ENCODE data around the gene BACH2. TPM values are rescaled to one million over a fixed set of nuclear protein-coding genes. Genes with fewer than 3 reads are reported as not detected.
"Not testable (repeated sequence)": the region's sequence is repeated elsewhere in the genome, so short reads cannot be mapped to it uniquely, and the experiment has no call there.

BACH2 gene
- total RNA-seq, 1 donor from 2014 or later, result 2.8 TPM

DNA sequence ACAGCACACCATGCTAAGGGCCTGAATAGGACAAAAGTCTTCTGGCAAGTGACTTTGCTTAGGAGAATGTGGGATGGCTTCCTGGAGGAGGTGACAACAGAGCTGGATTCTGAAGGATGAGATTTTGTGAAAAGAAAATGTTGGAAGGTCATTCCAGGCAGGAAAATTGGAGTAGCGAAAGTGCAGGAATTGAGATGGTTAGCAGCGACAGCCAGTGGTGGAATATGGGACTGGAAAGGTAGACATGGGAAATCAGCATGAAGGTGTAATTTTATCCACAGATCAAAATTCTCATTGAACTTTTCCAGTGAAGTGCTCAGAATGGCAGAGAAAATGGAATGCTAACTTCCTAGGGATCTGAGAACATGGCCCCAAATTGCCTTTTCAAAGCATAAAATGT, 5.7 kb upstream of the BACH2 start:
- DNase-seq (ENCODE audit: low read depth in 2 of 2), result peak in 1 of 2 donors; percentile 52

DNA sequence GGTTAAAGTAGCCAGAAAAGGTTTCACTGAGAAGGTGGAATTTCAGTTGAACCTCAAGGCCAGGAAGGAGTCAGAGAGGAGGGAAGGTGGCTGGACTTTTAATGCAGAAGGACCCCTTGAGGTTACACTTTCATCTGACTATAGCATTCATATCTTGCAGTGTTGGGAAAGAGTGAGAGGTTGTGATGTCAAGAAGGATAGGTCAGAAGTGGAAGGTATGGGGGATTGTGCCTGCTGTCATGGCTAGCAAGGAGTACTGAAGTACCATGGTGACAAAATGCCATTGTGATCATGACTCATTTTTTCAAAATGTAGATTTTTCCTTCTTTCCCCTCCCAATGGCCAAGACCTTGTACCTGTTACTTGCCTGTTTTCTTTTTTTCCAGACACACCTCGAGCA, 5.2 kb upstream of the BACH2 start:
- no peak for DNase-seq (ENCODE audit: low read depth in 2 of 2)

DNA sequence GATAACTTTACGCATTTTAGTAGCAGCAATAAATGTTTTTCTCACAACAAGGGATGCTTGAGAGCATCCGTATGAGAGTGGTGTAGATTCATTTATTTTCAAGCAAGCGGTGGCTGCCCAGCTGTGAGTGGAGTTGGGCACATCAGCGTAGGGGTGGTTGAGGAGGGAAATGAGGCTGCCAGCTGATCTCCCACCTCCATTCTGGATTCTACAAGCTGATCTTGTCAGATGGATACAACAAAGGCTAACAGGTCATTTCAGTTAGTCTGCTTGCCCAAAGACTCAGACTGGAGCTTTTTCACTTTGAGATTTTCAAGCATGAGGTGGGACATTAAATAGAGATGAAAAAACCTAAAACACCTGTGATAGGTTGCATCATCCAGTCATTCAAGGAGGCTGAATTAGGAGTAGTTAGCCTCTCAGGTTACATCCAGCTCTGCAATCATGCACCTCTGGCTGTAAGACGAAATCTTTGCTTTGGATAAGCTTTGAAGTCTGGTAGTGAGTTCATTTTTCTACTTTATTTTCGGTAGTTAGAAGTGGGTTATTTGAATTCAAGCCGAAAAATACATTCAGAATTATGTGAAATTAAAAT, 1.9 kb upstream of the BACH2 start:
- DNase-seq (ENCODE audit: low read depth in 2 of 2), result no peak

DNA sequence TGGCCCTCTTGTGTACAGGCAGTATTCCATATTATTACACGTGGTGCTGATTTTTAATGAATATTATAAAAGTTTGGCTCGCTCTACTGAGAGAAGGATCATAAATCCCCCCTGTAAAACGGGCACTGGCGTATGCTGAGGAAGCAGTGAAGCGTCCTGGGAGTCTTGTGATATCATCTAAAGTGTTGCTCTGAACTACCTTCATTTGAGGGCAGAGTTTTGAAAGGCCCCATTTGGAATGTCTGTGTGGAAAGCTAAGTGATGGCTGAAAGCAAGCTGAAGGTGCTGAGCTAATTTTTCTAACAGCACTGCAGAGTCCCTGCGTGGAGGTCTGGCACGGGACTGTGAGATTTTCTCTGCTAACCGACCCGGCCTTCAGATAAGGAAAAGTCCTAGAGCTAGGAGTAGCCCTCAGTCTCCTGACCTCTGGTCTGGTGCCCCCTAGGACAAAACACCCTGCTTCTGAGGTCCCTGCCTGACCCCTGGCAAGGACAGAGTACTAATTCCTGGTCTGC, 1.3 kb upstream of the BACH2 start:
- DNase-seq (ENCODE audit: low read depth in 2 of 2), result no peak

DNA sequence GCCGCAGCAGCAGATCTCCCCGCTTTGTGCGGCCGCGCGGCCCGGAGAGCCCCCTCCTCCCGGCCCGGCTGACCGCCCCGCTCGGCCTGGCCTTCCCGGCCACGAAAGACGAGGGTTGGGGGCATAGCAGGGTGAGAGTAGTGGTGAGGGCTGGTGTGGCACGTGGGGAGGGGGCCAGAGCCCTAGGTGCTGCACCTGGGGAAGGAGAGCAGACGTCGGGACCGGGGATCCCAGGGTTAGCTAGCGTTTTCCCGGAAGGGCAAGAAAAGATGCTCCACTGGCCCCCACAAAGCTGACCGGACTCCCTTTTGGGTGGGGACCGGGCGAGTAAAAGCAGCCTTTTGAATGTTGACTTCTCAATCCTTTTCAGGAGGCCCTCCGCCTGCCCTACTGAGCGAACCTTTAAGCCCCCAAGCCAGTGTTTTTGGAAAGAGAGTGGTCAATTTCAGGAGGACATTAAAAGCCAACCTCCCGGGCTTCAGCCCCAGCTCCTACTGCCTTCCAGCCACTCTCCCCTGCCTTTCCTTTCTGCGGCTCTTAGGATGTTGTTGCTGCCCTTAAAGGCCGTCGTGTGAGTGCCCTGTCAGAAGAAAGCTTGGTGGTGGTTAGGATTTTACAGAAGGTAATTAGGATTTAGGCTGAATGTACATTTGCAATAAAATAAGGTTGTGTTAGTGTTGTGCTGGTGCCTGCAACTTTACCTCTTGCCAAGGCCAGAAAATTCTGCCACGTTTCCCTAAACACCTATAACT, 648 bp upstream of the BACH2 start:
- no peak for DNase-seq (ENCODE audit: low read depth in 2 of 2)

DNA sequence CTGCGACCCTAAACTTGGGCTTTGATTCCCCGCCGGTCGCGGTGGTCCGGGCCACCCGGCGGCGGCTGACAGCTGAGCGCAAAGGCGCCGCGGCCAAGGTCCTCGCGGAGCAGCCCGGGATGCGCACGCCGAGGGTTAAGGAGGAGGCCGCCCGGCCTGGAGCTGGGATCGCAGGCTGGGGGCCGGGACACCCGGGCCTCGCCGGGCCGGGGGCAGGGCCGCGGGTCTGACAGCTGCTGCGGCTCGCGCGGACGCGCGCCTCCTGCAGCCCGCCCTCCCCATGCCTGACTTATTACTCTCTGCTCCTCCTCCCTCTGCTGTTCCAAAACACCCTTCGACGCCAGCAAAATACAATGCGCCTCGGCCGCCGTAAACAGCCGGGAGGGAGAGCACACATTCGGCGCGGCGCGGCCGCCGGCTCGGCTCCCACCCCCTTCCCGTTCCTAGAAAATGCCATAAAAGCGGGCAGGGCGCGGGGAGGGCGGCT, 746 bp downstream of the BACH2 start:
- DNase-seq (ENCODE audit: low read depth in 2 of 2), result peak; percentile 64 to 81

DNA sequence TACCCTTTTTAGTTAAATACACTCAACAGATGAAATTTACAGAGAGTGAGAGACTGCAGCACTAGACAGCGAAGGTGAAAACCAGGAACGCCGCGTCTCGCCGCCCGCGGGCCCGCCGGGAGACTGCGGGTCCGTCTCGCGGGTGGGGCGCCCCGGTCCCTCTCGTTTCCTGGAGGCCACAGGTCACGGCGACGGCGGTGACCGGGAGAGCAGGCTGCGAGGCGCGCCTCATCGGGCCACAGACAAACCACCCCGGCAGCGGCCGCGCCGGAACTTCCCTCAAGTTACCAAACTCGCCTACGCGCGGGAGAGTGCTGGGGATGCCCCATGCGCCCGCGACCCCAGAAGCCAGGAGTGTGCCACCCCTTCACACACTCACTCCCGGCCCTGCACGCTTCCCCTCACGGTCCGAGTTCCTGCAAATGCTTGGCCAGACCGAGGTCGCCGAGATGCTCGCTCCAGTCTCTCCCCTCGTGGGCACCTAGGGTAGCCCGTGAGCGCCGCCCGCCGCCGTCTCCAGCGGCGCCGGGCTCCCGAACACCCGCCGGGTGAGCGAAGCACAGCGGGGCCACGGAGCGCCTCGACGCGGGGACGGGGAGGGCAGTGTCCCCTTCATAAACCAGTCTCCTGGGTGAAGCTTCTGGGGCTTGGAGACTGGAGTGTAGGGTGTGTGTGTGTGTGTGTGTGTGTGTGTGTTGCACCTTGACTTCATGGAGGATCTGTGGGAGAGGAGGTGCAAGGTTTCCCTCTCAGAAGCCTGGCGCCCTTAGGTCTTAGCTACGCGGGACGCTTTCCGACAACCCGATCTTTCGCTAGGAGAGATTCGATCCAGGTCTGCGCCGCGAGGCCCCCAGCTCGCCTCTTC, 1.4 kb downstream of the BACH2 start:
- DNase-seq (ENCODE audit: low read depth in 2 of 2), result peak; percentile 36 to 66

DNA sequence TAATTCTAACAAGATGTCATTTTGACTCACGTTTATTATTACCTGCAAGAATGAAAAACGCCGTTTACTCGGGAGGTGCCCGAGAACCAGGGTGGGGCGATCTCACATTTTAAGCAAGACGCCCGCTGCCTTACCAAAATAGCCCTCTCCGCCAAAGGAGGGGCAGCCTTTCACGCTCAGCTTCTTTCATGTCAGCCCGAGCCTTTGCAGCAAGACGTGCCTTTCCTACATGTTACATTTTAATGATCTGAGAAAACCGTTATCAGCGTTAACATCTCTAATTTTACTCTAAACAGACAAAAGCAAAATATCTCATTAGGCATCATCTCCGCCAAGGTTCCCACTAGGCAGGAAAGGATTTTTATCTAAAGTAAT, 2.0 kb downstream of the BACH2 start:
- DNase-seq (ENCODE audit: low read depth in 2 of 2), result no peak

DNA sequence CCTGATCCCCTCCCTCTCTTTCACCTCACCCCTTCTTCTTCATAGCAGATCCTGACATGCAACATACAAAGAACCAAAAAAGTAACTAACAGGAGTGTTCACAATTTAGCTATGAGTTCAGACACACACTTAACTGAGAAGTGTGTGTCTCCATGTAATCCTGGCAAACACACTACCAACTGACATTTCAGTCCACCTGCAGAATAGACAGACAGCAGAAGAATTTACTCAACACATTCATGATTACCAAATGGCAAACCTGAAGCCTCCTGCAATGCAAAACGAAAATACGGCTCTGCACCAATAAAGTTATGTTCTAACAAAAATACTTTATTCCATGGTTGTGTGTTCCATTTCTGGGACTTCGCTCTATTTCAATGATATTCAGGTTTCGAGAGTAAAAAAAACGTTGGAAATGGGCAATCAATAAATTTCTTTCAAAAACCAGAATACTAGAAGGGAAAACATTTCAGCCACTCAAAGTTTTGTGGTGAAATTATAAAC, 2.6 kb downstream of the BACH2 start:
- no peak for DNase-seq (ENCODE audit: low read depth in 2 of 2)

DNA sequence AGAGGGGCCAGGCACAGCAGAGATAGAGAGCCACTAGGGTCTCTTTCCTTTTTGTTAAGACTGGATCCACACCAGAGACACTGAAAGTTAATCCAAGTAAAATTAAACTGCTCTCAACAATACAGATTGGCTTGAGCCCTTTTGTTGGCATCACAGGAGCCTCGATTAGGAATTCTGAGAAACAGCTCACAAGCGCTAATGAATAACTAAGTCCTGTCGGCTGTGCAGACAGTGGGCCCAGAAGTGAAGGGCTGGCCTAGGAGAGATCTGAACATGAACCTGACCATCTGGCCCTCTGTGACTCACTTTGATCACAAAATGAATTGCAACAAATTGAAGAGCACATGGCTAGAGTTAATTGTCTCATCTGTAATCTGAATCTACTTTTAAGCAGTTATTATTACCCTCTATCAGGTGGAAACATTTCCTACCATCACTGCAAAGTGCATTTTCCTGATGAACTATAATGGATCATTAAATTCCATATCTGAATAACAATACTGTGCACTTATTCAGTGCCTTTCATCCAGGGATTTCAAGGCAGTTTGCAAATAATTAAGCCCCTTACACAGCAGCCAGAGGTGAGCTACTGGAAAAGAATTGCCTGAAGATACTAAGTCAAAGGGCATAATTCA, 3.2 kb downstream of the BACH2 start:
- DNase-seq (ENCODE audit: low read depth in 2 of 2), result no peak

DNA sequence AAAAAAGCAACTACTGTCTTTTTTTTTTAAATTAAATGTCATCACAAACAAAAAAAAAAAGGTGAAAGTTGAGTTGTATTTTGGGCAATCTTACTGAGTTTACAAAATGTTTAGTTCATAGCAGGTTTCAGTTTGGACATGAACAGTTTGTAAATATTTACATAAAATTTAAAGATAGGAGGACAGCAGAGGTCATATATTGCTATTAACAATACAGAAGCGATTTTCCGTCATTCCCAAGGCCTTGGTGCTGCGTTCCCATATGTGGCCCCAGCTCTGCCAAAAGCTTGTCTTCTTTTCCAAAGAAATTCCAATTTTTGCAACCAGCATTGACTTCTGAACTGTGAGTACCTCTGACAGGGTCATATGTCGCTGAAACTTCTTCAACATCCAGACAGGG, 5.1 kb downstream of the BACH2 start:
- no peak for DNase-seq (ENCODE audit: low read depth in 2 of 2)

DNA sequence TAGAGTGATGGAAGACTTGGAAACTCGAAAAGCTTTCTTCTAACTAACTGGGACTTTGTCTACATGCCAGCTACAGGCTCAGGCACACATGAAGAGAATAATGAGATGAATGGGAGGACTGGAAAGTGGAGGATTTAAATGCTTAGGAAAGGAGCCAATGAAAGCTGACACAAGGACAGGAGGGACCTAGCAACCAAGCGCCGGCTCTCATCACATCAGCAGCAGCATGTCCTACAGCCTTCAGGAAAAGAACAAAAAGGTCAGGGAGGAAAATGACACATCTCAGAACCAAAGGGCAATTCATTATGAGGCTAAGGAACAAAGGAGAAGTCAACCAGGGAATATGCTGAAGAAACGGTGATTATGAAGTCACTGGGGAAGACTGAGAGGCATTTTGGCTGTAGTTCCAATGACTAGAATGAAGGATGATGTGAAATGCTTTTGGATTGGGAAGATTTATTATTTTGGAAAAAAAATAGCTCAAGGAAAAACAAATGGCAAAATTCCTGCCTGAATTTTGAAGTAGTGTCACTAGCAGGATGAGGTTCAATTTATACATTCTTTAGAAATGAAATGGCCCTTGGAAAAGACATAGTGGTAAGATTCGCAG, 5.7 kb downstream of the BACH2 start:
- DNase-seq (ENCODE audit: low read depth in 2 of 2), result peak in 1 of 2 donors; percentile 44

DNA sequence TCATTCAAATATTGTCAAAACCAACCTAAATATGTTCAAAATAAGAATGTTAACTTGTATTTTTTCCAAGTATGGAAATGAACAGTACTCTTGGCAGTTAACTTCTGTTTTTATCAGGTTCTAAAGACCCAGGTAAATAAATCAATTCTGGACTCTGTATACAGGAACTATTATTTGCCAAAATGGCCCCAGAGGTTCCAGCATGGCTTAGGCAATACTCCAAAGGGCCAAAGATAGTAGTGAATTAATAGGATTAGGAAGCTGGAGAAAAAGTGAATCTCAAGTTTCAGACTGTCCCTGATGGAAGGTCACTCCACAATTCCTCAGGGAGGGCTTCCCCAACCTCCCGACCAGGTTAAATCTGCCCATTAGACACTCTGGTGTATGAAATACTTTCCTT, 6.7 kb downstream of the BACH2 start:
- DNase-seq (ENCODE audit: low read depth in 2 of 2), result no peak

DNA sequence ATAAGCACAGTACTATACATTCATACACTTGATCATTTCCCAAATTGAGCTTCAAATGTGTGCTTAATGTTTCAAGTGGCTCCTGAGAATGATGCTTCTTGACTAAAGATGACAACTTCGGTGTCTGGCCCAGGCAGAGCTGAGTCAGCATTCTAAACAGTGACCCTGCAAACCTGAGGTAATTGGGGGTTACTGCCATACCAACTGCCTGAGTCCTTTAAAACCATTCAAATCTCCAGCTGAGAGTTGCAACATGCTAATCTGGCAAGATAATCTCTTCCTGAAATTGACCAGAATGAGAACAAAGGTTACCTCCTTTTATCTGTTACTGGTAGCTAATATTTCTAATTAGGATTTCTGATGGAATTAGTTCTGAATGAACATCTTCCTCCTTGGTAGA, 8.2 kb downstream of the BACH2 start:
- no peak for DNase-seq (ENCODE audit: low read depth in 2 of 2)

DNA sequence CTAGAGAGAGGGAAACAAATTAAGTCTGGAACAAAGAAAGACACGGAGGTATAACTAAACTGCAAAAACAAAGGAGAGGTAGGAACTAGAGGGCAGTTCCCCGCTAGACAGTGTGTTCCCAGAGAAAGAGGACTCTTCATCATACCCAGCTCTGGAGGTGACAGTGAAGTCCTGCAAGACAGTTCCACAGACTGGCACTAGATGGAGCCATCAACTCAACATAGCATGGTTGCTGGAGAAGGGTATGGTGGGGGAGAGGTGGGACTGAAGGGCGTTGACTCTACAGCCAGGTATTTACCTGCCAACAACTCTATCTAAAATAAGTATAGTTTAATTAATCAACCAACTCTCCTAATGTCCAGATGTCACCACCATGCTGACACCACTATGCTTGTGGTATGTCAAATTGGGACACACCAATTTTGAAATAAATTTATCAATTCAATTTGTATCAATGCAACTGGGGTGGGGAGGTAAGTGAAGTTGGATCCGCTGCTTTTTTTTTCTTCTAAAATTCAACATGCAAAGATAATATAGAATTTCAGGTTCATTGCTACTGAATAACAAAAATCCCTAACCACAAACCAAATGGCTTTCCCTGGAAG, 9.7 kb downstream of the BACH2 start:
- peak; percentile 44 to 53 for DNase-seq (ENCODE audit: low read depth in 2 of 2)

DNA sequence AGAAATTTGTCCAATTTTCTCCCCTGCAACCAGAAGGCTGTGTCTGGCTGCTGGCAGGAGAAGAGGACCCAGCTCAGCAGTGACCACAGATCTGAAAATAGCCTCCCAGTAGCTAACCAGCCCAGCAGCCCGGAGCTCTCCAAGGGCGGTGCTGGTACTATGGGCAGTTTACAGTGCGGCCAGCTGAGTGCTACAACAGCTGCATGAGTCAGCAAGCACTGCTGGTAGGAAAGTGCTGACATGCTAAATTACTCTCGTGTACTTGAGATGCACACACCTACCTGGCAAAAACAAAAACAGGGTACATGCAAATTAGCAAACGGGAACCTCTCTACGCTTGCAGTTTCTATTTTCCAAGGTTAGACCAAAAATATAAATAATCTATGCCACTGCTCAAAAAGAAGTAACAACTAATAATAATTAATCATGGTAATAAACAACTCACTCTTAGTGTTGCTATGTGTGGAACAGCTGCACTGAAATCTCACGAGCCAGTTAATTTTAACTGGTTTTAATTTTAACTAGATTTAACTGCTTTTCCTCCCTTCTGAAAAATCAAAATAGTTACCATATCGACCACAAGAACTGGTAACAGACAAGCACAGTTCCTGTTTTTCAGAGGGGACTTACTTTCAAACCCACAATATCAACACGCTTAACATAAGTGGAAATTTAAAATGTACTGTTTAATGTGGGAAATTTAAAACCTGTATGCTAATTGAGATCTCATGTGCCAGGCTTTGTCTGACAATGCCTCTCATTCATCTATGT, 10.8 kb downstream of the BACH2 start:
- DNase-seq (ENCODE audit: low read depth in 2 of 2), result peak; percentile 89 to 92

DNA sequence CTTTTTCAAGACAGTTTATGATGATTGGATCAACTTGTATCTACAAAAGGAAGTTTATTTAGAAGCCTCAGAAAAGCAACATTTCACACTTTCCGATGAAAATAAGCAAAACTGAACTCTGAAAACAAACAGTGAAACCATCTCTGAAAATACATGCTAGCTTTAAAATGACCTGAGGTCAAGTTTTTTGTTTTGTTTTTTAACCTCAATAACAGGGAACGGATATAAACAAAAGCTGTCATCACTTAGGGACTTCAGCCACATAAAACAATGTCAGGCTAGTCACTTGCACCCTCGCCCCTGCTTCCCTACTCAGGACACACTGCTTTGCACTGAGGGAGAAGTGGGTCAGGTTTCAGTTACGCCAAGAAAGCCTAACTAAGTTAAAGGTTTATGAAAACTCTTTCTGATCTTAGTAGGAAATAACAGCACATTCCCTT, 11.6 kb downstream of the BACH2 start:
- DNase-seq (ENCODE audit: low read depth in 2 of 2), result peak; percentile 41 to 63

DNA sequence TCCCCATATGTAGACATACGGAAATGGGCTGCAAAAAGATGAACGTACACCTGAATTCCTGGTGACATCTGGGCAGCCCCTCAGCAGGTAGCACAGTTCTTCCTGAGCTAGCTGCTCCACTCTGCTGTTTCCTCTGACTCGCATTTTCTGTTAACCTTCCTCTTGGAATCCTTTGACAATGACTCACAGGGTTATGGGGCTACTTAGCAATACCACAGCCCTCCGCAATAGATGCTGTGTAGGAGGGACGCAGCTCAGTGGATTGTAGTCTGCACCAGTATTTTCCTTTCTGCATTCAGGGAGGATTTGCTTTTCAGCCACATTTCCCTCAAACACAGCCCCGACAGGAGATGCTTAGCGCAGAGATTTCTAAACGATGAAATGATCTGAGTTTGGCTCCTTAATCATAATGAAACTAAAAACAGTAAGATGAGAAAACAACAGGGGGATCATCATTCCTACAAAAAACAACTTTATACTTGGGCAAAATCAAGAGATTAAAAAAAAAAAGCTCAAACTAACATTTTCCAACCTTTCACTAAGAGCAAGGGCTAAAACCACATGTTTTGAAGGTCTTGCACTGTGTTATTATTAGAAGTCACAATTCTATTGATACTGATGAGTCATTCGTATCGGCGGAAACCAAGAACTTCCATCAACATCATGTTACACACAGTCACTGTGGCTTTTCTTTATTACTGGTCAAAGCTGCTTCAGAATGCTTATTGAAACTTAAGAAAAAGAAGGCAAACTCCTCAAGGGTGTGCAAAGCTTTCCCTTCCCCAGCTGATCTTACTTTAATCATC, 12.2 kb downstream of the BACH2 start:
- DNase-seq (ENCODE audit: low read depth in 2 of 2), result peak; percentile 77 to 85

DNA sequence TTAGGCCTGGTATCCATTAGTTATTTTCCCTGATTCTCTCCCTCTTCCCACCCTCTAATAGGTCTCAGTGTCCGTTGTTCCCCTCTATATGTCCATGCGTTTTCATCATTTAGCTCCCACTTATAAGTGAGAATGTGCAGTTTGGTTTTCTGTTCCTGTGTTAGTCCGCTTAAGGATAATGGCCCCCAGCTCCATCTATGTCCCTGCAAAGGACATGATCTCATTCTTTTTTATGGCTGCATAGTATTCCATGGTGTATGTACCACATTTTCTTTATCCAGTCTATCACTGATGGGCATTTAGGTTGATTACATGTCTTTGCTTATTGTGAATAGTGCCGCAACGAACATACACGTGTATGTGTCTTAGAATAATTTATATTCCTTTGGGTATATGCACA, 14.4 kb downstream of the BACH2 start:
- DNase-seq (ENCODE audit: low read depth in 2 of 2), result not testable (repeated sequence)

Data from lung microvascular endothelial cell (primary cell).